Ovary (tissue), 9 donors: ENCODE results near the gene RGS5. TPM values are rescaled to one million over a fixed set of nuclear protein-coding genes. Genes with fewer than 3 reads are reported as not detected.

Source experiments
- DNase-seq, 5 donors: peaks; one replicate each; pipeline ENCODE4 v3.0.0-alpha.2; 2019 to 2020
- H3K27ac ChIP-seq, 2 donors: fragments of 200-600 bp; one replicate each; pipeline versions ENCODE4 v1.5.1 to v1.8.0; 2019 to 2022
- H3K27me3 ChIP-seq: fragments of 200-600 bp; one replicate; pipeline ENCODE4 v1.8.0; 2022
- H3K36me3 ChIP-seq: fragments of 200-600 bp; sonication (generic); one replicate; pipeline ENCODE4 v1.5.1; 2019
- H3K4me1 ChIP-seq: one replicate; pipeline ENCODE4 v1.8.1; 2013; ENCODE audit warnings: mild to moderate bottlenecking, moderate library complexity; ENCODE audit not compliant: insufficient read depth
- H3K4me3 ChIP-seq: fragments of 200-600 bp; sonication (generic); one replicate; pipeline ENCODE4 v1.5.1; 2017
- H3K9me3 ChIP-seq, 2 donors: fragments of 200-600 bp in 1 of 2; sonication (generic) in 1 of 2; one replicate each; pipeline versions ENCODE4 v1.5.1 to v1.8.1; 2013 to 2019; ENCODE audit warnings: mild to moderate bottlenecking in 1 of 2, moderate library complexity in 1 of 2
- EP300 ChIP-seq: sonication (generic); formaldehyde crosslinking; IDR thresholded peaks from one replicate; pipeline ENCODE4 v1.6.1; 2017; ENCODE audit warnings: antibody characterized with exemption
- POLR2A ChIP-seq: fragments of 450-650 bp; IDR thresholded peaks from one replicate; pipeline ENCODE4 v1.6.1; 2017; ENCODE audit warnings: antibody characterized with exemption, mild to moderate bottlenecking, moderate library complexity
- WGBS, 3 donors: extraction: QIAGEN DNeasy Blood & Tissue Kit in 1 of 3; methylation state at CpG; one replicate each; pipeline versions ENCODE4 v1.1.5 to v1.1.7; 2013 to 2017; 5-methylcytosine and 5-hydroxymethylcytosine counted together
- intact Hi-C, 4 donors: fragments of 100-400 bp; cut with DNase I; formaldehyde crosslinking; loops; one replicate each; pipeline versions ENCODE4 v1.11.0 to v1.15.1; 2022 to 2023
- polyA plus RNA-seq, 2 donors: library from polyadenylated mRNA; stranded (reverse); fragments of 200-250 nt in 1 of 2; fragments of 350-450 nt in 1 of 2; fragmentation: Illumina TruSeq in 1 of 2; extraction: RNeasy Lipid Tissue Mini Kit (QIAGEN cat#74804) in 1 of 2; gene quantifications; one replicate each; pipeline ENCODE4 v1.2.3, GENCODE V29; 2013 to 2014
- total RNA-seq, 7 donors: library from RNA; depleted of rRNA in 2 of 7; stranded (reverse); fragments of >200 nt in 2 of 7; fragmentation: NEBNext Ultra II Directional in 3 of 7; extraction: Animal tissue kit (Norgen Biotek cat#: 25700) in 3 of 7; gene quantifications; one replicate each; pipeline versions ENCODE4 v1.1.0 to v1.2.4, GENCODE V29; 2016 to 2023
- TF ChIP-seq, protein P1 (sequence below), 3 donors: fragments of 450-650 bp in 2 of 3; fragments of 200-600 bp in 1 of 3; IDR thresholded peaks; one replicate each; pipeline versions ENCODE4 v1.5.1 to v1.8.0; 2016 to 2022; ENCODE audit warnings: antibody characterized with exemption in 3 of 3, mild to moderate bottlenecking in 1 of 3
- donor health status: DM: no; HTN: no; CAD: no; lungs with moderate emphysema.
- donor health status: DM: no; HTN: no; CAD: no.
- donor health status: Bipolar disorder and iron deficiency.
- donor health status: DM: yes; HTN: yes; CAD: no.
- donor health status: DM: no; HTN: no; CAD: no.
- donor health status: DM: yes; HTN: yes; CAD: no.

Gene RGS5
- total and polyA plus RNA-seq, 9 donors, result 12.2 to 157 (median 44.2) TPM

DNA sequence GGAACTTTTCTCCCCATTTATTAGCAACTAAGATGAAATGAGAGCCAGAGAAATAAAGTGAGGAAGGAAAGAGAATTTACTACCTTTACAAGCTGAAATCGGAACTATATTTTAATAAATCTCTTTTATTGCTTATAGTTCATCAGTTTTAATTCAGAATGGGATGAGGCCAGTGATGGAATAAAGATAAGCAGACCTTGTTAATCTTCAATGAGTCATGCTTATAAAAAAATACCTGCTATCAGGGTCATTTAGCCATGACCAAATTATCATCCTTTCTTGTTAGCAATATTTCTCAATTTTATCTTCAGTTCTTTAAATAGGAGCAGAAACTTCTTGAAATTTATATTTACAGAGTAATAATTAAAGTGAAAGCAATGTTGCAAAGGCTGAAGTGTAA, 107.5 kb downstream of the RGS5 start:
- Histone ChIP-seq H3K4me1 (no peaks in the 10 kb centered on the region), H3K9me3 (no peaks in the 10 kb centered on the region), H3K36me3 (no peaks in the 10 kb centered on the region), H3K27me3 (no peaks in the 10 kb centered on the region), H3K4me3 (no peak overlapping the region), H3K27ac (no peak overlapping the region)
- intact Hi-C loops, result no loop called here
- DNase-seq, result no peak
- 33 to 51% (median 47%) methylated on average over 1 of the region's 1 CpG for WGBS, 3 donors
- TF ChIP-seq, protein P1, sequence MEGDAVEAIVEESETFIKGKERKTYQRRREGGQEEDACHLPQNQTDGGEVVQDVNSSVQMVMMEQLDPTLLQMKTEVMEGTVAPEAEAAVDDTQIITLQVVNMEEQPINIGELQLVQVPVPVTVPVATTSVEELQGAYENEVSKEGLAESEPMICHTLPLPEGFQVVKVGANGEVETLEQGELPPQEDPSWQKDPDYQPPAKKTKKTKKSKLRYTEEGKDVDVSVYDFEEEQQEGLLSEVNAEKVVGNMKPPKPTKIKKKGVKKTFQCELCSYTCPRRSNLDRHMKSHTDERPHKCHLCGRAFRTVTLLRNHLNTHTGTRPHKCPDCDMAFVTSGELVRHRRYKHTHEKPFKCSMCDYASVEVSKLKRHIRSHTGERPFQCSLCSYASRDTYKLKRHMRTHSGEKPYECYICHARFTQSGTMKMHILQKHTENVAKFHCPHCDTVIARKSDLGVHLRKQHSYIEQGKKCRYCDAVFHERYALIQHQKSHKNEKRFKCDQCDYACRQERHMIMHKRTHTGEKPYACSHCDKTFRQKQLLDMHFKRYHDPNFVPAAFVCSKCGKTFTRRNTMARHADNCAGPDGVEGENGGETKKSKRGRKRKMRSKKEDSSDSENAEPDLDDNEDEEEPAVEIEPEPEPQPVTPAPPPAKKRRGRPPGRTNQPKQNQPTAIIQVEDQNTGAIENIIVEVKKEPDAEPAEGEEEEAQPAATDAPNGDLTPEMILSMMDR (IDR thresholded peaks at IDR 0.05), result no peak
- TF ChIP-seq POLR2A (no peak), EP300 (no peak)

DNA sequence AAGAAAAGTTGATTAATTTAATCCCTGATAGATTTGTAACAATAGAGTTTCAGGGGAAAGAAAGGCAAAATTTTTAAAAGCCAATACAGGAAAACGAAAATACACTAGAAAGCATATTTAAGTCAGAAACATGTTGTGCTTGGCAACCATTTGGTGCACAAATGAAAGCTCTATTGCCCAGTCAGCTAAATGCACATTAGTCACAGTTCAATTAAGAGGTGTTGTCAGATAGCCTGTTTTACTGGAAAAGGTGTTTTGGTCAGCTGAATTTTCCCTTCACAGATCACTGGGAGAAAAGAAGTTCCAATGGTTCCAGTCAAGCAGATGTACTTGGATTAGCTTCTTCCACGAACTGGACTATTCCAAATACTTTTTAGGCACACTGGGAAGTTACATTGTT, 108.1 kb downstream of the RGS5 start:
- 57 to 72% (median 58%) methylated on average over 2 of the region's 2 CpGs for WGBS, 3 donors
- no peak for DNase-seq
- TF ChIP-seq EP300 (no peak), POLR2A (no peak)
- TF ChIP-seq, protein P1 (IDR thresholded peaks at IDR 0.05), result no peak
- Histone ChIP-seq H3K4me3 (no peak overlapping the region), H3K9me3 (no peaks in the 10 kb centered on the region), H3K27ac (no peak overlapping the region), H3K4me1 (no peaks in the 10 kb centered on the region), H3K36me3 (no peaks in the 10 kb centered on the region), H3K27me3 (no peaks in the 10 kb centered on the region)
- intact Hi-C loops, result no loop called here

DNA sequence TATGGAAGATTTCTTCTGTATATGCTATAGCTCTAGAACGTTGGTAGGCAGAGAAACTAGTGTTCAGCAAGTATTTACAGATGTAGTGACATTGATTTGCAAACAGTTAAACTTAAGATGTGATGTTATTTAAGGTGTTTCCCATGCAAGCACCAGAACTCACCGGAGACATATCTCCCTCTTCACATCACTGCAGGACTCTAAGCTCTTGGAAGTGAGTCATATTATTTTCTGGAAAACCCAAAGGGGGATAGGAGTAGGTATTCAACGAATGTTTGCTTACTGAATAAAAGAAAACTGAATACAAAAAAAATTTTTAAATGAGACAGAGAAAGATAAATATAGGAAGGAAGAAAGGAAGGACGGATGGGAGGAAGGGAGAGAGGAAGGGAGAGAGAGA, 108.5 kb downstream of the RGS5 start:
- WGBS, 3 donors, result 53 to 65% (median 57%) methylated on average over 4 of the region's 4 CpGs
- no peak overlapping the region for H3K27ac ChIP-seq
- intact Hi-C loops, result no loop called here

DNA sequence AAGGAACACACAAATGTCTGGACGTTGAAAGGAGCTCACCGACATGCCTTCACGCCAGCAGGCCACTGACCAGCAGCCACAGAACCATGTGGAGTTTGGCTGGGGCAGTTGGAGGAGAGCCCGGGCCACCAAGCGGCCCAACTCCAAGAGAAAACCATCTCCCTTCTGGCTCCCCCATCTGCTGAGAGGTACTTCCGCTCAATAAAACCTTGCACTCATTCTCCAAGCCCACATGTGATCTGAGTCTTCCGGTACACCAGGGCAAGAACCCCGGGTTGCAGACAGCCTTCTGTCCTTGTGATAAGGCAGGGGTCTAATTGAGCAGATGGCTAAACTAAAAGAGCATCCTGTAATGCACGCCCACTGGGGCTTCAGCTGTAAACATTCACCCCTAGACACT, 109.1 kb downstream of the RGS5 start:
- H3K9me3 ChIP-seq, result no peaks in the 10 kb centered on the region
- no peaks in the 10 kb centered on the region for H3K36me3 ChIP-seq
- no peak overlapping the region for H3K4me3 ChIP-seq
- TF ChIP-seq, protein P1 (IDR thresholded peaks at IDR 0.05), result no peak
- TF ChIP-seq POLR2A (no peak), EP300 (no peak)
- intact Hi-C loops, result no loop called here
- WGBS, 3 donors, result 85 to 91% (median 90%) methylated on average over 9 of the region's 9 CpGs
- no peak for DNase-seq
- H3K4me1 ChIP-seq, result no peaks in the 10 kb centered on the region
- H3K27me3 ChIP-seq, result no peaks in the 10 kb centered on the region
- H3K27ac ChIP-seq, result no peak overlapping the region

More for the DNA sequence above, 108.5 kb downstream of the RGS5 start:
- no peak overlapping the region for H3K4me3 ChIP-seq
- H3K36me3 ChIP-seq, result no peaks in the 10 kb centered on the region
- TF ChIP-seq, protein P1 (IDR thresholded peaks at IDR 0.05), result no peak
- no peak for TF ChIP-seq EP300
- no peak for TF ChIP-seq POLR2A
- H3K4me1 ChIP-seq, result no peaks in the 10 kb centered on the region
- DNase-seq, result no peak
- H3K27me3 ChIP-seq, result no peaks in the 10 kb centered on the region
- no peaks in the 10 kb centered on the region for H3K9me3 ChIP-seq
